H1 (cell line): ENCODE data around the gene CLCA4. TPM values are rescaled to one million over a fixed set of nuclear protein-coding genes. Genes with fewer than 3 reads are reported as not detected.

ENCODE experiments used
- NRF1 ChIP-seq: IDR thresholded peaks from 2 replicates; pipeline ENCODE4 v1.6.1; 2011; ENCODE audit warnings: mild to moderate bottlenecking, low read depth, low read length, improper control_type of control experiment
- USF2 ChIP-seq: IDR thresholded peaks from 2 replicates; pipeline ENCODE4 v1.6.1; 2011; ENCODE audit warnings: low read length, improper control_type of control experiment
- polyA plus RNA-seq, 7 experiments: library from polyadenylated mRNA; depleted of rRNA in 3 of 7; stranded (reverse) in 5 of 7; unstranded in 2 of 7; fragments of >200 nt in 5 of 7; fragments of 200-250 nt in 2 of 7; gene quantifications; 1 replicate in 5 of 7; 2 replicates in 1 of 7; 4 replicates in 1 of 7; pipeline versions ENCODE4 v1.2.1 to v1.2.3, GENCODE V29; 2011 to 2013; ENCODE audit warnings: missing spikeins in 2 of 7, mixed read lengths in 2 of 7
- total RNA-seq: library from RNA; stranded (reverse); fragmentation: NEBNext Ultra II Directional; extraction: Animal tissue kit (Norgen Biotek cat#: 25700); gene quantifications from 2 replicates; pipeline ENCODE4 v1.2.1, GENCODE V29; 2021

Gene CLCA4
- total and polyA plus RNA-seq, 2 of the 8 experiments (the other 6 are each of a cell fraction or from before 2014, with no cell fraction given) = not detected

- TF ChIP-seq NRF1 (no peak), USF2 (no peak)
These were observed at the start of gene CLCA4 (continued) for GRCh38 chr1:86546787-86547221.
